HepG2 (cell line): ENCODE data around the gene TBCCD1. TPM values are rescaled to one million over a fixed set of nuclear protein-coding genes. Genes with fewer than 3 reads are reported as not detected.

Source experiments
- AGO1 ChIP-seq: fragments of 200-400 bp; formaldehyde crosslinking; IDR thresholded peaks from 2 replicates; pipeline ENCODE4 v1.6.1; 2017; ENCODE audit warnings: mild to moderate bottlenecking, low read depth, low read length, moderate library complexity; ENCODE audit not compliant: poor library complexity, severe bottlenecking
- CEBPG ChIP-seq: IDR thresholded peaks from 2 replicates; pipeline ENCODE4 v1.6.1; 2016
- DMAP1 ChIP-seq: IDR thresholded peaks from 2 replicates; pipeline ENCODE4 v1.6.1; 2016
- FOXA3 ChIP-seq: IDR thresholded peaks from 2 replicates; pipeline ENCODE4 v1.6.1; 2016; ENCODE audit warnings: missing genetic modification reagents, missing compliant biosample characterization
- GATA4 ChIP-seq: sonication (generic); IDR thresholded peaks from 2 replicates; pipeline ENCODE4 v1.6.1; 2016; ENCODE audit warnings: antibody characterized with exemption, low read depth, borderline replicate concordance
- GATAD2A ChIP-seq: IDR thresholded peaks from 2 replicates; pipeline ENCODE4 v1.6.1; 2016
- HOXA5 ChIP-seq: sonication (generic); formaldehyde crosslinking; IDR thresholded peaks from 2 replicates; pipeline ENCODE4 v1.4.0; 2020; ENCODE audit warnings: missing genetic modification reagents
- KLF16 ChIP-seq, 2 experiments: sonication (generic) in 1 of 2; formaldehyde crosslinking in 1 of 2; IDR thresholded peaks; 2 replicates each; pipeline versions ENCODE4 v1.6.1 to v1.8.0; 2016 to 2023; ENCODE audit warnings: missing genetic modification reagents in 2 of 2, missing compliant biosample characterization in 1 of 2
- NFE2L2 ChIP-seq: fragments of 150-350 bp; IDR thresholded peaks from 2 replicates; pipeline ENCODE4 v1.6.1; 2014; ENCODE audit warnings: low read length
- PPARG ChIP-seq: conservative IDR thresholded peaks from 2 replicates; pipeline ENCODE4 v1.6.1; 2016; ENCODE audit warnings: missing biosample characterization, missing genetic modification reagents
- SOX6 ChIP-seq, 2 experiments: fragments of 450-650 bp in 1 of 2; sonication (generic) in 1 of 2; formaldehyde crosslinking in 1 of 2; IDR thresholded peaks; 2 replicates each; pipeline versions ENCODE4 v1.4.0 to v1.6.1; 2017 to 2020; ENCODE audit warnings: antibody characterized with exemption in 1 of 2, mild to moderate bottlenecking in 1 of 2, missing genetic modification reagents in 1 of 2
- SP4 ChIP-seq: sonication (generic); formaldehyde crosslinking; IDR thresholded peaks from 2 replicates; pipeline ENCODE4 v1.8.1; 2023; ENCODE audit warnings: mild to moderate bottlenecking, missing genetic modification reagents
- TEF ChIP-seq: sonication (generic); formaldehyde crosslinking; IDR thresholded peaks from 2 replicates; pipeline ENCODE4 v1.5.0; 2020; ENCODE audit warnings: missing genetic modification reagents
- THRA ChIP-seq: sonication (generic); formaldehyde crosslinking; IDR thresholded peaks from 2 replicates; pipeline ENCODE4 v1.4.0; 2020; ENCODE audit warnings: missing genetic modification reagents, borderline replicate concordance
- ZBTB44 ChIP-seq: sonication (generic); formaldehyde crosslinking; IDR thresholded peaks from 2 replicates; pipeline ENCODE4 v1.4.0; 2020; ENCODE audit warnings: missing genetic modification reagents
- ZFP1 ChIP-seq: IDR thresholded peaks from 2 replicates; pipeline ENCODE4 v1.6.1; 2016
- ZNF136 ChIP-seq: sonication (generic); formaldehyde crosslinking; IDR thresholded peaks from 2 replicates; pipeline ENCODE4 v1.8.1; 2022; ENCODE audit warnings: low read depth, mild to moderate bottlenecking, moderate library complexity, missing genetic modification reagents
- ZNF281 ChIP-seq: sonication (generic); formaldehyde crosslinking; IDR thresholded peaks from 2 replicates; pipeline ENCODE4 v1.4.0; 2020; ENCODE audit warnings: missing genetic modification reagents, borderline replicate concordance
- polyA plus RNA-seq, 8 experiments: library from polyadenylated mRNA; depleted of rRNA in 3 of 8; stranded (reverse) in 7 of 8; unstranded in 1 of 8; fragments of >200 nt; fragmentation: Illumina TruSeq in 4 of 8; extraction: Trizol in 4 of 8; gene quantifications; 2 replicates each; pipeline versions ENCODE4 v1.2.1 to v1.2.3, GENCODE V29; 2011 to 2016; ENCODE audit warnings: low read depth in 4 of 8, missing spikeins in 1 of 8, mixed read lengths in 1 of 8; ENCODE audit not compliant: insufficient read depth in 1 of 8
- total RNA-seq, 5 experiments: library from RNA; depleted of rRNA; stranded (reverse); fragments of >200 nt; fragmentation: Illumina TruSeq; extraction: Trizol; gene quantifications; 2 replicates each; pipeline ENCODE4 v1.2.3, GENCODE V29; 2016; ENCODE audit warnings: low read depth in 1 of 5
- TF ChIP-seq, protein P1 (sequence below): sonication (generic); formaldehyde crosslinking; IDR thresholded peaks from 2 replicates; pipeline ENCODE4 v1.4.0; 2020; ENCODE audit warnings: missing genetic modification reagents
- TF ChIP-seq, protein P2 (sequence below): IDR thresholded peaks from 2 replicates; pipeline ENCODE4 v1.6.1; 2018; ENCODE audit warnings: missing genetic modification reagents, mild to moderate bottlenecking, missing compliant biosample characterization

The TBCCD1 gene
- total and polyA plus RNA-seq, 2 of the 13 experiments (the other 11 are each of a cell fraction or from before 2014, with no cell fraction given), result 13.6 to 16.2 TPM

GRCh38 chr3:186570096-186570940, 3.2 kb upstream of the TBCCD1 start, which contains the start of gene DNAJB11 (continued):
- TF ChIP-seq ZNF281 (CRISPR knock-in tag), result 0 out of 2 replicates have a peak, but pooled peaks have one; percentile 27
- TF ChIP-seq DMAP1 (CRISPR knock-in tag), result 0 out of 2 replicates have a peak, but pooled peaks have one; percentile 66
- peak; percentile 66; the same call in 1 of the 2 replicates for TF ChIP-seq TEF (CRISPR knock-in tag)
- no peak for TF ChIP-seq NFE2L2
- 0 out of 2 replicates have a peak, but pooled peaks have one; percentile 26 for TF ChIP-seq FOXA3 (CRISPR knock-in tag)
- TF ChIP-seq SOX6 (IDR thresholded peaks at IDR 0.05), result no peak
- peak; percentile 54 for TF ChIP-seq SOX6 (CRISPR knock-in tag; IDR thresholded peaks at IDR 0.05)
- TF ChIP-seq ZNF136 (CRISPR knock-in tag), result 0 out of 2 replicates have a peak, but pooled peaks have one; percentile 38
- peak; percentile 94 for TF ChIP-seq CEBPG (CRISPR knock-in tag)
- peak; percentile 48 for TF ChIP-seq GATAD2A
- peak in 1 of 2 experiments; percentile 88; a peak in 1 of 4 replicates for TF ChIP-seq KLF16 (CRISPR knock-in tag; IDR thresholded peaks at IDR 0.05)
- no peak for TF ChIP-seq GATA4
- peak; percentile 84; the same call in 1 of the 2 replicates for TF ChIP-seq ZFP1
- 0 out of 2 replicates have a peak, but pooled peaks have one; percentile 49 for TF ChIP-seq PPARG (CRISPR knock-in tag)
- peak; percentile 81 for TF ChIP-seq SP4 (CRISPR knock-in tag)
- TF ChIP-seq HOXA5, result peak; percentile 44; the same call in 1 of the 2 replicates
- TF ChIP-seq AGO1, result no peak
- TF ChIP-seq, protein P1, sequence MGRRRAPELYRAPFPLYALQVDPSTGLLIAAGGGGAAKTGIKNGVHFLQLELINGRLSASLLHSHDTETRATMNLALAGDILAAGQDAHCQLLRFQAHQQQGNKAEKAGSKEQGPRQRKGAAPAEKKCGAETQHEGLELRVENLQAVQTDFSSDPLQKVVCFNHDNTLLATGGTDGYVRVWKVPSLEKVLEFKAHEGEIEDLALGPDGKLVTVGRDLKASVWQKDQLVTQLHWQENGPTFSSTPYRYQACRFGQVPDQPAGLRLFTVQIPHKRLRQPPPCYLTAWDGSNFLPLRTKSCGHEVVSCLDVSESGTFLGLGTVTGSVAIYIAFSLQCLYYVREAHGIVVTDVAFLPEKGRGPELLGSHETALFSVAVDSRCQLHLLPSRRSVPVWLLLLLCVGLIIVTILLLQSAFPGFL (CRISPR knock-in tag), result no peak
- 0 out of 2 replicates have a peak, but pooled peaks have one; percentile 37 for TF ChIP-seq ZBTB44 (CRISPR knock-in tag)
- TF ChIP-seq, protein P2, sequence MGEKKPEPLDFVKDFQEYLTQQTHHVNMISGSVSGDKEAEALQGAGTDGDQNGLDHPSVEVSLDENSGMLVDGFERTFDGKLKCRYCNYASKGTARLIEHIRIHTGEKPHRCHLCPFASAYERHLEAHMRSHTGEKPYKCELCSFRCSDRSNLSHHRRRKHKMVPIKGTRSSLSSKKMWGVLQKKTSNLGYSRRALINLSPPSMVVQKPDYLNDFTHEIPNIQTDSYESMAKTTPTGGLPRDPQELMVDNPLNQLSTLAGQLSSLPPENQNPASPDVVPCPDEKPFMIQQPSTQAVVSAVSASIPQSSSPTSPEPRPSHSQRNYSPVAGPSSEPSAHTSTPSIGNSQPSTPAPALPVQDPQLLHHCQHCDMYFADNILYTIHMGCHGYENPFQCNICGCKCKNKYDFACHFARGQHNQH (CRISPR knock-in tag), result peak; percentile 89
- peak; percentile 98 for TF ChIP-seq THRA
